CD4-positive, alpha-beta T cell treated with Interferon alpha-2 for 1 hour (primary cell): ENCODE results near the gene DGKH.

Experiments used
- DNase-seq, 2 donors: peaks; one replicate each; pipeline ENCODE4 v3.0.0-alpha.2; 2020 to 2022

Gene DGKH

DNA sequence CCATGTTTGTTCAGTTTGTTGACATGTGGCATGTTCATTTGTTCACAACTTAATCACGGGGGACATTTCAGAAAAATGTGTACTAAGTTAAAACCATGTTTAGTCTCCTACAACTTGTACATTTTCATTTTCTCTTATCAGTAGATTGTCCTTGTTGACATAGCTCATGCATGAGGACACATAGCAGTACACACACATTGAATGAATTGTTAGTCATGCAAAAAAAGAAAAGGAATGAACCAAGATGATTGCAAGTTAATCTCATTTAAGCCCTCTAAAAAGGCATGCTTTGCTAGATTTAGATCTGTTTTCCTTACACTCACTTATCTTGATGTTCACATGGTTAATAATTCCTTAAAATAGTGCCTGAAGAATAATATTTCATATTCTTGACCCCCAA lies 185.3 kb downstream of the DGKH start:
- DNase-seq: no peak

DNA sequence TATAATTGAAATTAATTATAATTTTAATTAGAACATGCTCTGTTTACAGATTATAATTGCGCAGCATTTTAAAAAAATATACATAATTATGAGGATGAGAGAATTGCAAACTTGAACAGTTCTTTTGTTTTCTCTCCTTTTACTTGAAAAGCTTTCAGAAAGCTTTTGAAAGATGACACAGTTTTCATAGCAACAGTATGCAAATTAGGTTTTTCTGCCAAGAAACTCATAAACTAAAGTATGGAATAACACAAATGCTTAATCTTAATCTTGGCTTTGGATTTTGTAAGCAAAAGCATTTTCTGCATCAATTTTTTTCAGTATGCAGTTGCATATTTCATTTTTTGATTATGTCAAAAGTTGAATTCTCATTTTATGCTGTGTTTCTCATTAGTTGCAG lies 190.7 kb downstream of the DGKH start:
- no peak for DNase-seq

DNA sequence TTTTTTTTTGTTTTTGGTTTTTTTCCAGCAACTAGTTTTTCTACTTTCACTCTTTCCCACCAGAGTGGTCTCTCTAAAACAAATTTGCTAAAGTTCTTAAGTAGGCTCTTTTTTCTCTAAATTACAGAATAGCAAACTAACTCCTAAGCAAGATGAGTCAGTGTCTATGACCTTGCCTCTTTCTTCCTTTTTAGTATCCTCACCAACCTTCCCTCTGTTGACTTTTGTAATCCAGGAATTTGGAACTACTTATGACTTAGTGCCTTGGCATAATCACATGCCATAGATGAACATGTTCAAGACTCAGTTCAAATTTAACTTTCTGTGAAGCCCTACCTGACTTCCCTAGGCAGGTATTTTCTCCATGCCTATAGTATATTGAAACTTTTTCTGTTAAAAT lies 191.2 kb downstream of the DGKH start:
- DNase-seq: no peak

DNA sequence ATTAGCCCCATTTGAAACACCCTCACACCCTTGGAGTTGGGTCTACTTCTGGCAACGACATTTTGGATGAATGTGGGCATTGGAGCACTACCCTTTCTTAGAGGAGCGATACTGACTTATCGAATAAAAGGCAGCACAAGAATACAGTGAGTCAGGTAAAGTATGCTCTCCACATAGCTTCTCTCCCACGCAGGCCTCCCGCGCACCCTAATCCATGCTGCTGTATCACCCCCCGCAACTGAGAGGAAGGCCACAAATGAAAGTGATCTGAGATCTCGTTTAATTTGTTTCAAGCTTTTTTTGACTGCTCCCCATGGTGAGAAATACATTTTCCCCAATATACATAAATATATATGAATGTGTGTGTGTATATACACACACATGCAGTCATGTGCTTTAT lies 198.1 kb downstream of the DGKH start:
- no peak for DNase-seq

DNA sequence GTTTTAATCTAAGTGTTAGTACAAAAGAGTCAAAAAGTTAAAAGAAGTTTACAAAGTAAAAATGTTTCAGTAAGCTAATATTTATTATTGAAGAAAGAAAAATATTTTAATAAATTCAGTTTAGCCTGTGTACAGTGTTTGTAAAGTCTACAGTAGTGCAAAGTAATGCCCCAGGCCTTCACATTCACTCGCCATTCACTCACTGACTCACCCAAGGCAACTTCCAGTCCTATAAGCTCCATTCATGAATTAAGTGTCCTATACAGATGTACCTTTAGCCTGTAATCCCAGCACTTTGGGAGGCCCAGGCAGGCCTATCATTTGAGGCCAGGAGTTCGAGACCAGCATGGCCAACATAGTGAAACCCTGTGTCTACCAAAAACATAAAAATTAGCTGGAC lies 199.4 kb downstream of the DGKH start:
- no peak for DNase-seq

DNA sequence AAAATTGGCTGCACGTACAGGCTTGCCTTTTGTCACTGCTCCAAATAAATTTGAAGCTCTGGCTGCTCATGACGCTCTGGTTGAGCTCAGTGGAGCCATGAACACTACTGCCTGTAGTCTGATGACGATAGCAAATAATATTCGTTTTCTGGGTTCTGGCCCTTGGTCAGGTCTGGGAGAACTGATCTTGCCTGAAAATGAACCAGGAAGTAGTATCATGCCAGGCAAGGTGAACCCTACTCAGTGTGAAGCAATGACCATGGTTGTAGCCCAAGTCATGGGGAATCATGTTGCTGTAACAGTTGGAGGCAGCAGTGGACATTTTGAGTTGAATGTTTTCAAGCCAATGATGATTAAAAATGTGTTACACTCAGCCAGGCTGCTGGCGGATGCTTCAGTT lies 207.4 kb downstream of the DGKH start:
- DNase-seq: no peak

DNA sequence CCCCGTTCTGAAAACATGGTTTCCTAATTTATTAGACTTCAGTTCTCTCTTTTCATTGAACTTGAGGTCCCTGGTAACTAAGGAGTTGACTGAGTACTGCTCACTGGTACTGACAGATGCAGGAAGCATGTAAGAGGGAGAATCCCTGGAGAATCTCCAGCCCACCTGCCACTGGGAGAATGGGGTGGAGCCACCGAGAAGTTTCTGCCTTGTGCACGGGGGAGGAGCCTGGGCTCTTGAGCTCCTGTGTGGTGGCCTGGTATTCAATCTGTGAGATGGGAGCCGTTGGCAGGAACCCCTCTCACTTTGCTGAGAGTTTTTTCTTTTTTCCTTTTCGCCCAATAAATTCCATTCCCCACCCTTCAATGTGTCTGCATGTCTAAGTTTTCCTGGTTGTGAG lies 210.3 kb downstream of the DGKH start:
- no peak for DNase-seq

DNA sequence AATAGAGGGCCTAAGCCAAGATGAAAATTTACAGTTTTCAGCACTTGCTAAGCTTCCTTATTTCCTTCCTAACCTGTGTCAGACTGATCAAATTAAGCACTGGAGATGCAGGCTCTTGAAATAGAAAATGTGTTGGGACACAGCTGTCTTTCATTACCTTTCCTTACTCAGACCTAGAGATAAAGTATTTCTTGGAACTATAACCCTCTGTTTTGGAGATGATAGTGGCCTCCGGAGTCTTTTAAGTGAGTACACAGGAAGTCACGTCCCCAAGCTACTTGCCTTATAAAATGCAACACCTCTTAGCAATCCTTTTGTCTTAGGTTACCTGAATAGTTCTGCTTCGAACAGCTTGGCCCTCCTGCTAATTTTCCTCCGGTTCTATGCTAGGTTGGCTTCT lies 211.1 kb downstream of the DGKH start:
- no peak for DNase-seq

DNA sequence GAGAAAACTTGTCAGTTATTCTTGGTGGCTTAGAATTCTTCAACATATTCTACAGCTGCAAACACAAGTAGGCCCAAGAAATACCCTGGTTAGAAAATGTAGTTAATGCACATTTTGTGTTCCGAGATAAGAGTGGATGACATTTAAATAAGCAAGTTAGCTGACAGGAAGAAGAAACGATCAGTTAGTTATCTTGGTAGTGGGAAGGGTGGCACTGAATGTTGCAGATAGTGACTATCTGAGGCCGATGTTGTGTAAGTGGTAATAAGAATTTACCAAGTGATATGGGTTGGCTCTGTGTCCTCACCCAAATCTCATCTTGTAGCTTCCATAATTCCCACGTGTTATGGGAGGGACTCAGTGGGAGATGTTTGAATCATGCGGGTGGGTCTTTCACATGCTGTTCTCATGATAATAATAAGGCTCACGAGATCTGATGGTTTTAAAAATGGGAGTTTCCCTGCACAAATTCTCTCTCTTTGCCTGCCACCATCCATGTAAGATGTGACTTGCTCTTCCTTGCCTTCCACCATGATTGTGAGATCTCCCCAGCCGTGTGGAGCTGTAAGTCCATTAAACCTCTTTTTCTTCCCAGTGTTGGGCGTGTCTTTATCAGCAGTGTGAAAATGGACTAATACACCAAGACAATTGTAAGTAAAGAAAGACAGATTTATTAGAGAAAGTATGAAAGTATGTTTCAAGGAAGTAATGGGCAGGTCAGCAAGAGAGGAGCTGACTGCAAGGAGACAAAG lies 212.6 kb downstream of the DGKH start:
- no peak for DNase-seq

DNA sequence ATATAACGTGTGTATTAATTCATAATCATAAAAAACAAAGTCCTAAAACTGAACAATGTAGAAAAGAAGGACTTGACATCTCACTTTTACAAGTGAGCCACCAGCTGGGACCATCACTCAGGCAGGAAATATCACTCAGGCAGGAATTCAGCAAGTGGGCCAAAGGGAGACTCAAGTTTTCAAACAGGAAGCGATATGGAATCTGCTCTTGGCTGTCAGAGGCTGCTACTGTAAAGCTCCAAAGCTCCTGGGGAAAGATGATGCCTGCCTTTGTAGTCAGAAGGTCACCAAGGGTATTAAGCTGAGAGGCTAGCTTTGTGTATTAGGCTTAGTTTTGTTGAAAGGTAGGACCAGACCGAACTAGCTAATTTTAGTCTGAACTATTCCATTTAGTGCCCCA lies 218.0 kb downstream of the DGKH start:
- DNase-seq: no peak

DNA sequence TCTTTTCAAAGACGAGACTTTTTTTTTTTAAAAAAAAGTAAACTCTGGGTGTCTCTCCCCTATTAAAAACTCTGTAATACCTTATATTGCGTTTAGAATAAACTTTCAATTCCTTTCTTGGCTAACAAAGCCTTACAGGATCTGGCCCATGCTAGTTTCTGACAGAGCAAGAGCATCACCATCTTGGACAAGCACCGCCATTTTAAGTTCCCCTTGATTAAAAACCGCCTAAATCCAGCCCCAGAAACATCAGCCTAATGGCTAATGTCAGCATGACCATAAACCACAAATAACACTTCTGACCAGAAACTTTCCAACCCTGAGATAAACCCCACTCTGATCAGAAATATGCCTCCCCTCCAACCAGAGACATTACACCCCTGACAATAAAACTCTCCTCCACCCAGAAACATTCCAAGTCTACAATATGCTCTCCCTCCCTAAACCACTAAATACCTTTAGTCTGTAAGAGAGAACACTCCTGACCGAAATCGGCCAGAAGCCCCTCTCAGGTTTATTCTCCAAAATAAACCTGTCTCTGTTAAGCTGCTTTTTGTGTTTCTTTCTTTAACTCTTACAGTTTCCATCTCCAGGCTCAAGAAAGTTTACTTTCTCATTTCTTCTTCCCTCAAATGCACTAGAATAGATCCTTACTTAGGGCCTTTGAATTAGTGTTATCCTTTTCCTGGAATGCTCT lies 221.9 kb downstream of the DGKH start:
- DNase-seq: no peak

DNA sequence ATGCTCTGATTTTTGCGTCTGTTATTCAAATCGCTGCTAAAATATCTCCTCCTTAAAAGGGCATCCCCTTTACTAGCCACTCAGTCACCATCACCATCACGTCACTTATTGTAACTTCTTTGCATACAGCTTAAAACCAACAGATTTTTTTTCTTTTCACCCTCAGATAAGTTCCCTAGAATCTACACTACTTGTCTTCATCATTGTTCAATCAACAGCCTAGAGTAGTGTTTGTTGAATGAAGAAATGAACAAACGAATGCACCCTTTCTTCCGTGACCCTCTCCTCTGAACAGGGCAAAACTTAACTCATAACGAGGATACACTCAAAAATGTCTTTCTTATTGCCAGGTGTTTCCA lies 222.4 kb downstream of the DGKH start:
- DNase-seq: no peak

DNA sequence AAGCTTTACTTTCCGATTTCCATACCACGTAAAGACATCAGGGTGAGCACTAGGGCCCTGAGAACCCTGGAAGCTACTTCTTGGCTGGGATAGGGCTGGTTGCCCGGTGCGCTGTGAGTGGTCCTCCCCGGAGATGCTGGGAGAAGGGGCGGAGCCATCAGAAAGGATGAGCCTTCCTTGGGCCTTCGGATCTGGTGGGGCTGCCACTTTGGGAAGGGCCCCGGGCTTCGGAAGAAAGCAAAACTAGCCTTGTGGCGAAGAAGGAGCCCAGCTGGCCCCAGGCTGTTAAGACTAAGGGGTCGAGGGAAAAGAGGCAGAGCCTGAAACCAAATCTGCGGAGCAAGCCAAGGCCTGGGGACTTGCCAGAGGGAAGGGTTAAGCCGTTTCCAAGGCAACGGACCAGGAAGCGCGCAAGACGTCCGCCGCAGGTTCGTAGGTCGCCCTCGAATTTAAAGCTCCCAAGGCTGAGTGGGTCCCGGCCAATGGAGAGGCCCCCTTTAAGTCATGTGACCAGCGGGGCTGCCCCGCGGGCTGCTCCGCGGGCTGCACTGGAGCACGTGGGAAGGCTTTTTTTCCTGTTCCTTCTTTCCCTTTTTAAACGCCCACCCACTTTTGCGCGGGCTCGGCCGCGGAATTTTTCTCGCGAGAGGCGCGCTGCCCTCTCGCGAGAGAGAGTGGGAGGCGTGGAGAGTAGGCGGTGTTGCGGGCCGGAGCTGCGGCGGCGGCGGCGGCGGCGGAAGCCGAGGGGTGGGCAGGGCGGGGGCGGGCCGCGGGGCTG lies 223.1 kb downstream of the DGKH start:
- peak; percentile 97 for DNase-seq

DNA sequence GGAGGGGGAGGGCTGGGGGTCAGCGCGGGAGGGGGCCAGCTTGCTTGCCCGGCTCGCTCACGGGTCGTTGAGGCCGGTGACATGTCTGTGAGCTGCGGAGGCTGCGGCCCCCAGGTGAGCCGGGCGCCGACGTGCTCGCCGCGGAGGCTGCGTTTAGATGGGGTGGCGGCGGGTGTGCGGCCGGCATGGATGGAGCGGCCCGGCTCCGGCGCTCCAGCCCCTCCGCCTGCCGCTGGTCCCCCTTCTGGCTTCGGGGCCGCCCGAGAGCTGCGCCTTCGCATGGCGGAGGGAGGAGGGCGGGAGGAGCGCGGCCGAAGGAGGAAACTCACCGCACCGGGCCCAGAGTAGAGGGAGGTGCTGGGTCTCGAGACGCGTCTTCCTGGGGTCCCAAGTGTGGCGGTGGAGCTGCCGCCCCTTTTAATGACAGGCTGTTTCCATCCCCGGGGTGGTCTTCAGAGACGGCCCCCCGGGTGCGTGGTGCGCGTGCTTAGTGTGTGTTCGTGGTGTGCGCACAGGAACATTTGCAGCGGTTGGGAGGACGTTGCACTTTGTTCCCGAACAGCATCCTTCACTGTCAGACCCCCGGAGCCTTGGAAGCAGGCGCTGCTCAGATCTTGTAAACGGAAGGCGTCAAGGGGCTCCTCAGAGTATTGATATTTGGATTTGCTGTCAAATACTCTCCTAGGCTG lies 223.8 kb downstream of the DGKH start, which contains the start of gene AKAP11:
Gene AKAP11 (plus strand): TSS at position 38 of the 689 bp plus-strand sequence. CDS start 14,197 bp downstream, outside the sequence.
- peak in 1 of 2 donors; percentile 25 for DNase-seq

DNA sequence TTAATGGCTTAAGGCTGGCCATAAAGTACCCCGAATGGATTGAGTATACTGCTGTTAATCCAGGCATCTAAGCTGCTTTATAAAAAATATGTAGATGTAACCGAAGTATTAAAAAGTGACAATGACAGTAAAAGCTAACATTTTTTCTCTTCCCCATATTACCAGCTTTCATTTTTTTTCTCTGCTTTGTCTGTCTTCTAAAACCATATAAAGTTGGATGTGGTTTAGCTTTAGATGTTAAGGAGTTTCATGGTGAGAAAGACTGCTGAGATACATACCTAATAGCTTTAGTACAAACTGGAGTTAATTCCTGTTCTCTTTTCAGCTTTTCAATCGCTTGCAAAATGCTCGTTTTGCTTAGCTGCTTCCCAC lies 224.3 kb downstream of the DGKH start:
- no peak for DNase-seq

DNA sequence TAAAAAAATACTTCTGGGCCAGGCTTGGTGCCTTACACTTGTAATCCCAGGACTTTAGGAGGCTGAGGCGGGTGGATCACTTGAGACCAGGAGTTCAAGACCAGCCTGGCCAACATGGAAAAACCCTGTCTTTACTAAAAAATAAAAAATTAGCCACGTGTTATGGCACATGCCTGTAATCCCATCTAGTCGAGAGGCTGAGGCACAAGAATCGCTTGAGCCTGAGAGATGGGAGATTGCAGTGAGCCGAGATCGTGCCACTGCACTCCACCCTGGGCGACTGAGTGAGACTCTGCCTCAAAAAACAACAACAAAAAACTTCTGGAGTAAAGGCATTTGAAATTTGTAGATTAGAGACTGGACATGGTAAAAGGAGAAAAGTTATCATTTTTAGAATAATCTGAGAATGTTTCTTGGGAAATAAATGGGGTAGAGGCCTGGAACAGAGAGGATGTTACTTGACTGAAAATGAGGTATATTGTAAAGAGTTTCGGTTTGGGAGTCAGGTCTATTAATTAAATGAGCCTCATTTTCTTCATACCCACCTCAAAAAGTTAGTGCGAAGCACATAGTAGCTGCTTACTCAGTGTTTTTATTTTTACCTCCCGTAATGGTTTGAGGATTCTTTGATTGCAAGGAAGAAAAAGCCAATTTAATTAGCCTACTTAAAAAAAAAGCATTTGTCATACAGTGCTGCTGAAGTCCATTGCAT lies 226.1 kb downstream of the DGKH start:
- no peak for DNase-seq

DNA sequence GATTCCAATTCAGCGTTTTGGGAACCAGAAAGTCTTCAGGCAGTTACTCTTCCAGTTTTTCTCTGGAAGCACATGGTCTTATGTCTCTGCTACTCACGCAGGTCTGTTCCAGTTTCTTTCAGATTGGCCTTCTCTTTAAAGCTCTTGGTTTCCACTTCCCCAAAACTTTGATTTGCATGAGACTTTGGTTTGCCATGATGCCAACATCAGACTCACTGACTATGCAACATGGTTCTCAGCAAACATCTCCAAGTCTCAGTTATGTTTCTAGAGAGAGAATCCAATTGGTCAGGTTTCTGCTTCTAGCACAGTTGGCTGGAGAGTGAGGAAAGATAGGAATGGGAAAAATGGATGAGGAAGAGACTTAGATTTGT lies 226.6 kb downstream of the DGKH start:
- DNase-seq: peak in 1 of 2 donors; percentile 14

DNA sequence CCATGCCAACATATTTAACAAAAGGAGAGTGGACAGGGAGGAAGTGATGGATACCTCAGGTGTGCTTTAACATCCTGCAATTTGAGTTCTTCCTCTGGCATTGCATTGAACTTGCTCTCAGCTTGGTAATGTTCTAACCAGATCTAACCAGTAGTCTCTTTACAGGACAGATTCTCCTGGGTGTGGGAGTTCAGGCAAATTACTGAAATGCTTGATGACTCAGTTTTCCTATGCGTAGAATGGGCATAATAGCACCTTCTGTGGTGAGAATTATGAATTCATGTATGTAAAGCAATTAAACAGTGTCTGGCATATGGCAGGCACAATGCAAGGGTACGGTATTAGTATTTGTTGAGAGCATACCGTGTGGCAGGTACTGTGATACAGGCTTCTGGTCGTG lies 227.1 kb downstream of the DGKH start:
- no peak for DNase-seq

DNA sequence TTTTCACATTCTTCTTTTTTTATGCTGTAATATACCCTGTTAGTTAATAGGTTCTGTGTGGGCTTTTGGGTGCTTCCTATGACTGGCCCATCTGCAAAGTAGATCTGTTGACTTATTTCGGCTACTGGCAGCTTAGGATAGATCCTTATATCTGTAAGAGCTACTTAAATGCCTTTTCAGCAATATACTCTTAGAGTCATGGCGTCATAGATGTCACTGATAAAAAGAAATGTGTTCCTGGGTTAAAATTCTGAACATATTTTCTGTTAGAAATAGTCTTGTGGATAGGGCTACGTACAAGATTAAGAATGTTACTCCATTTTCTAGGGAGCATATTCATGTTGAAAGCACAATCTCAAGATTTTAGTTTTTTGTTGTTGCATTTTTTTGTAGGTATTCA lies 228.2 kb downstream of the DGKH start:
- DNase-seq: no peak

DNA sequence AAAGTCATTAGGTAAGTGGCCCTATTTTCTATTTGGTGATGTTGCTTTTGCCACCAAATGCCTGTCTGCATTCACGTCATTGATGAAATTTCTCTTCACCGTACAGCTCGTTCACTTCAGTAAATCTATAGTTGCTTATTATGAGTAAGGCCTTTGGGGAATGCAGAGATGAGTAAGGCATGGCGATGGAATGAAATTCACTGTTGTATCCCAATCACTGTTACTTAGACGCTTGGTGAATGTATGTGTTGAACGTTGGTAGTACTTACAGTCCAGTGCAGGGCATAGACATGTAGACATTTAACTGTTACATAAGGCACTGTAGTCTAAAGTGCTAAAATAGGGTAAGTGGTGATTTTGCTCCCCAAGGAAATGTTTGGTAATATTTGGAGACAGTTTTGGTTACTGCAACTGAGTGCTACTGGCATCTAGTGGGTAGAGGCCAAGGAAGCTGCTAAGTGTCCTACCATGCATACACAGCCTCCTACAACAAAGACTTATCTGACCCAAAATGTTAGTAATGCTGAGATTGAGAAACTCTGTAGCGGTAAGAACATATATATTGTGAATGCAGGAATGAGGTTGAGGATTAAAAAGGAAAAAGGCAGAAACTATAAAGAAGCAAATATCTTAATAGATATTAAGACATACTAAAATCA lies 229.3 kb downstream of the DGKH start:
- no peak for DNase-seq

DNA sequence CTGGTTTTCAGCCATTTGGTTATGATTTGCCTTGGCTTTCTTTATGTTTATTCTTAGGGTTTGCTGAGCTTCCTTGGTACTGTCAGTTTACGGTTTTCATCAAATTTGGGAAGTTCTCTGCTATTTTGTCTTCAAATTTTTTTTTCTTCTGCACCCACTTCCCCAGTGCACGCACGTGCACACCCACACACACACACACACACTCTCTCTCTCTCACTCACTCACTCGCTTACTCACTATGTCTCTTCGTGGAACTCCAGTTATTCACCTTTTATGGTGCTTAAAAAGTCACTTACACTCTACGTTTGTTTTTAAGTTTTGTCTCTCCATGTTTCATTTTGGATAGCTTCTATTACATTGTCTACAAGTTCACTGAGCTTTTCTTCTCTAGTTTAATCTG lies 230.6 kb downstream of the DGKH start:
- peak; percentile 15 to 42 for DNase-seq

DNA sequence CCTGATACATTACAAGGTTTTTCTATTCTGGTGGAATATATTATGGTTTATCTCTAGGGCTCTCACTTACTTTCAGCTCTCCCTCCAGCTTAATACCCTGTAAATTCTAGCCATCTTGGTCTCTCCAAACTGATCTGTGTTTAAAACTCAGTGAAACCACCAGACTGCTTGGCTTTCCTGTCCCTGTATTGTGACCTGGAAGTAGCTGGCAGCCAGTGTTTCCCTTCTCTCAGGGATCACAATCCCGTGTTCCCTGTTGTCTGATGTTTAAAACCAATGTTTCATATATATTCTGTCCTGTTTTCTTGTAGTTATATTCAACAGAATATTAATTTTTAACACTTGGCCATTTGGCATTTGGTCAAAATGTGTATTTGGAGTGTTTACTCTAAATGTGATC lies 231.5 kb downstream of the DGKH start:
- DNase-seq: no peak
